ENCODE measurements around the gene FREM1. TPM values are rescaled to one million over a fixed set of nuclear protein-coding genes. Genes with fewer than 3 reads are reported as not detected.

The FREM1 gene
- total RNA-seq, 1 donor from 2014 or later = 4.3 TPM

GRCh38 chr9:14906644-14907359, 3.4 kb downstream of the FREM1 start:
- DNase-seq (no peak), ATAC-seq (no peak)
- Histone ChIP-seq H3K27me3 (ENCODE audit: low read depth) (no peaks in the 10 kb centered on the region), H3K9me3 (no peaks in the 10 kb centered on the region), H3K27ac (no peak overlapping the region), H3K4me1 (no peaks in the 10 kb centered on the region), H3K36me3 (no peaks in the 10 kb centered on the region), H3K4me3 (no peak overlapping the region)
- intact Hi-C loops (cut with DNase I) = no loop called here
- TF ChIP-seq CTCF (IDR thresholded peaks at IDR 0.05) = no peak

DNA sequence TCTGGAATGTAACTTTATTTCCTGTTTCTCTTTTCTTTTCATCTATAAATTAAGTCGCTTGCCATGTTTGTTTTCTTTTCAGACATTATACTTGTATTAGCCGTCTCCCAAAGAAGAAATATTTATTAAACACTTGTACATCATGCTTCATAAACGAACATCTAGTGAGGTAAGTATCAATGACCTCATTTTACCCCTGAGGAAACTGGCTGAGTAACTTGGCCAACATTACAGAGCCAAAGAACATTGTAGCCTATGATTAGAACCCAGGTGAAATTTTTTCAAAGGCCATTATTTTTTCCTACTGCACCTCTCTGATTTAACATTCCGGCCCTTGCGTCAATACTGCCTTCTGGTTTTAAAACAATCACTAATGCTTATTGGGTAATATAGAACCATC, 4.2 kb downstream of the FREM1 start:
- Histone ChIP-seq H3K9me3 (no peaks in the 10 kb centered on the region), H3K27me3 (ENCODE audit: low read depth) (no peaks in the 10 kb centered on the region), H3K27ac (no peak overlapping the region), H3K4me1 (no peaks in the 10 kb centered on the region), H3K4me3 (no peak overlapping the region), H3K36me3 (no peaks in the 10 kb centered on the region)
- ATAC-seq = no peak
- TF ChIP-seq CTCF (IDR thresholded peaks at IDR 0.05) = no peak
- intact Hi-C loops (cut with DNase I) = no loop called here
- DNase-seq = no peak

DNA sequence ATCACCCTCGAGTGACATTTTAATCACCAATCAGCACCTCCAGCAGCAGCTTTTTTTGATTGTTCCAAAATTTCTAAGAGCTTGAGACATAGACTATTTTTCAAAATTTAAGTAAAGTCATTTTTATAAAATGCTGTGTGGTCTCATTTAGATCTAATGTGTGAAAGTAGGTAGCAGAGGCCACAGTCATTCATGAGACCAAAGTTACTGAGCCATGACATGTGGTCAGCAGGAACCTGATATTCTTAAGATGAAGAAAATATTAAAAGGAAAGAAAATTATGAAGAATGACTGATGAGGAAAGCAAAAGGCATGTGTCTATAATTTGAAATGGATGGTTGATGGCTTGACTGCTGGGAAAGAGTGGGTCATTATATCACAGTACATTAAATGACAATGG, 7.2 kb downstream of the FREM1 start:
- Histone ChIP-seq H3K4me3 (no peak overlapping the region), H3K27me3 (ENCODE audit: low read depth) (no peaks in the 10 kb centered on the region), H3K9me3 (no peaks in the 10 kb centered on the region), H3K36me3 (no peaks in the 10 kb centered on the region), H3K4me1 (no peaks in the 10 kb centered on the region), H3K27ac (no peak overlapping the region)
- no peak for TF ChIP-seq CTCF (IDR thresholded peaks at IDR 0.05)
- intact Hi-C loops (cut with DNase I) = no loop called here
- ATAC-seq (no peak), DNase-seq (no peak)

DNA sequence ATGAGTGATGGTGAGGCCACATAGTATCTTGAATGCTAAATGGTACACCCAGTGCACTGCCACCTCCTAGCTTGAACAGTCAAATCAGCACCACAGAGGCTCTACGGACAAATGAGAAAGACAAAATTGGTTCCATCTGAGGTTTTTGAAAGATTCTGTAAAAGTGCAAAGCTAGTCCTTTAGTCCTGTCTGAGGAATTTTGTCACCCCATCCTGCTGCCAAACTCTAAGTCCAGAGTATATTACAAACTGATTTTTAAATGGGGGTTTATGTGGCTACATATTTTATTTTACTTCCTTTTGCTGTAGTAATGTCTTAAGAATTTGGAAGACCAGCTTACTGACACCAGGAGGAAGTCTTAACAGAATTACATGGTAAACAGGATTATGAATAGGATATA, 7.7 kb downstream of the FREM1 start:
- no peaks in the 10 kb centered on the region for H3K36me3 ChIP-seq
- ATAC-seq = no peak
- no peaks in the 10 kb centered on the region for H3K9me3 ChIP-seq
- no peaks in the 10 kb centered on the region for H3K4me1 ChIP-seq
- no peaks in the 10 kb centered on the region for H3K27me3 ChIP-seq (ENCODE audit: low read depth)
- intact Hi-C loops (cut with DNase I) = no loop called here
- no peak for TF ChIP-seq CTCF (IDR thresholded peaks at IDR 0.05)
- H3K27ac ChIP-seq = no peak overlapping the region
- DNase-seq = no peak
- no peak overlapping the region for H3K4me3 ChIP-seq

DNA sequence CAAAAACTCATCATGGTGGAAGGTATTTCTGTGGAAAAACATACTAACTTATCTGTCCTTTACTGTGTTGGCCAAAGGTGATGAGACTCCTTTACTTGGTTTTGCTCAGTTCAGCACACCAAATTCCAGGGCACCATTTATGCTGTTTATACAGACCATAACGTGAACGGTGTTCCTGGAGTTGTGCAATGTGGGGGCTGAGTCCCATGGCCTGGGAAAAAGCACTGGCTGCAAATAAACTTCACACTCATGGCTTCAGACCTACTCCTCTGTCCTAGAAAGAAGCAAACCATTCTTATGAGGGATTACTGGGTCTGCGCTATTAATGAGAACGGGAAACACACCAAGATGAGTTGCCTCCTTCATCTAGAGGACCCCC, 10.4 kb downstream of the FREM1 start:
- Histone ChIP-seq H3K4me1 (no peaks in the 10 kb centered on the region), H3K9me3 (no peaks in the 10 kb centered on the region), H3K27ac (no peak overlapping the region), H3K36me3 (no peaks in the 10 kb centered on the region), H3K27me3 (ENCODE audit: low read depth) (no peaks in the 10 kb centered on the region), H3K4me3 (no peak overlapping the region)
- intact Hi-C loops (cut with DNase I) = no loop called here
- TF ChIP-seq CTCF (IDR thresholded peaks at IDR 0.05) = no peak
- no peak for DNase-seq
- ATAC-seq = no peak

Data from lower lobe of right lung (tissue), 2 donors.